CD4-positive, alpha-beta T cell treated with Interleukin-2 at 100 ng/mL for 4 hours (primary cell): ENCODE data around the gene PRSS21.

Experiments used
- DNase-seq: peaks from one replicate; pipeline ENCODE4 v3.0.0-alpha.2; 2020; ENCODE audit warnings: low spot score

Gene PRSS21

DNA sequence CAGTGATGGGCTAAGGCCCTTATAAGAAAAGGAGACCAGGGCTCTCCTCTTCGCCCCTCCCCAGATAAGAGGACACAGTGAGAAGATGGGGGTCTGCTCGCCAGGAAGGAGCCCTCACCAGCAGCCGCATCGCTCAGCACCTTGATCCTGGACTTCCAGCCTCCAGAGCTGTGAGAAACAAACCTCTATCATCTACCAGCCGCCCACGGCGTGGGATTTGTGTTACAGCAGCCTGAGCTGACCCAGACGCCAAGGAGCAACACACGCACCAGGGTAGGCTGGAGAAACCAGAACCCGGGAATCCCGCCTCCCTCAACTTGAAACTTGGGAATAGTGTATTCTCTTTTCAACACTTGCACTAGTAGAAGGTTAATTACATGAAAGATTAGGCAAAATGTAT is 8.9 kb downstream of the PRSS21 start:
- no peak for DNase-seq

DNA sequence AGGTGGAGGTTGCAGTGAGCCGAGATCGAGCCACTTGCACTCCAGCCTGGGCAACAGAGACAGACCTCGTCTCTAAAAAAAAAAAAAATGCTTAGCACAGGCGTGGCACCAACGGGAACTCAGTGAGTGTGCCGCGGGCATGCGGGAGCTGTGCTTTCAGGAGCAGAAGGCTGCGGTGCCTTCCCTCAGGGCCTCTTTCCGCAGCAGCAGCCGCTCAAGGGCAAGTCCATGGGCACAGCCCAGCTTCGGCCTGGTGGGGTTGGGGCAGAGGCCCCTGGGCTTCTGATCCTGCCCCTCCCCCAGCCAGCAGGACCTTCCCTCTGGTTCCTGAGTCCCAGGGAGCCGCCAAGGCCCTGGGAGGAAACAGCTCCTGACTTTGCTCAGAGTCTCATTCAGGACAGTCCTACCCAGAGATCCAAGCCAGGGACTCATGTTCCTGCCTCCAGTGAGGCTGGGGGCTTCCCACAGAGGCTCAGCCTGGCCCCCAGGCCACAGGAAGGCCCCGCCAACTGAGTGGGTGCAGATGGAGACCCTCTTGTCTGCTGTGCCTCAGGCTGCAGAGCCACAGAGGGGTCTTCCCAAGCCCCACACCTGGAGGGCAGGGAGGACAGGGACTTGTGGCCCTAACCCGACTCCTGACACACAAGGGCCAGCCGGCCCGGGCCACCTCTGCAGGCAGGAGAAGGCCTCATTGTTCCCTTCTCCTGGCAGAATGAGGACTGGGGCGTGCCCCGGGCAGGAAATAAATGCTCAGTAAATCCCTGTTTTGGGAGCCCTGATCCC is 9.7 kb downstream of the PRSS21 start:
- no peak for DNase-seq

DNA sequence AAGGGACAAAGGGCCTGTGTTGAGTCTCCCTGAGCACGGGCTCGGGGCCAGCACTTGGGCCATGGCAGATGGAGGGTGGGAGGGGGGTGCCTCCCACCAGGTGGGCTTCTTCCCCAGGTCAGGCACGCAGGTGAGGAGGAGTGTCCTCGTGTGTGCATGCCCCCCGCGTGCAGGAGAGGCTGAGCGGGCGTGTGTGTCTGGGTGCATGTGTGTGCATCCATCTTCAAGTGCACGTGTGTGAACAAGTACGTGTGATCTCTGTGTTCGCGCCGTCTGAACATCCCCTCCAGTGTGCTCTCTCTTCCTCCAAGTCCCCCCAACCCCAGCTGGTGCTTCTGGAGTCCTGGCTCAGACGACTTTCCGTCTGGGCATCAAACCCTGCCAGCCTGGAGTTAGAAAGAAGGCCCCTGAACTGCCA is 10.3 kb downstream of the PRSS21 start:
- no peak for DNase-seq

DNA sequence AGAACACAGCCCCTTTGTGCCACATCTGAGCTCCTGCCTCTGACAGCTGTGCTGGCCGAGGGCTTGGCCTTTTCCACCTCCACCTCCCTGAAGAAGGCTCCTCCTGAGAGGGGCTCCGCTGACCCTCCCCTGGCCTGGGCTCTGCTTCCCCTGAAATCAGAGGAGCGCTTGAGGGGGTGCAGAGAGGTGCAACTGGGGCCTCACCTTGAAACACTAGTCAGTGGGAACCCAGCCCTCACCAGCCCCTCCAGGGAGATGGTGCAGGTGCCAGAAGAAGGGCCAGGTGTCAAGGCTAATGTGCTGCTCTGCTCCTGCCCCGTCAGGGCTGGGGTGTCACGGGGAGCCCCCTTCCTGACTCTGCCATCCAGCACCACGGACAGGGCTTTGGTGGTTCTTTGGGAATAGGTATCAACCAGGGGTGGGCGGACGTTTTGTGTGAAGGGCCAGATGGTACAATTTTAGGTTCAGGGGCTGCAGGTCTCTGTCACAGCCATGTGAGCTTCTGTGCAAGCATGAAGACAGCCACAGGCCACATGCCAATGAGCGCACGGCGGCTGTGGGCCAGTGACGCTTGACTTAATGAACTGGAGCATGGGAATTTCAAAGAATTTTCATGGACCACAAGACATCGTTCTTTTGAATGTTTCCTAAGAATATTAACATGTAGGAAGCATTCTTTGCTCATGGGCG is 10.9 kb downstream of the PRSS21 start:
- DNase-seq = no peak

DNA sequence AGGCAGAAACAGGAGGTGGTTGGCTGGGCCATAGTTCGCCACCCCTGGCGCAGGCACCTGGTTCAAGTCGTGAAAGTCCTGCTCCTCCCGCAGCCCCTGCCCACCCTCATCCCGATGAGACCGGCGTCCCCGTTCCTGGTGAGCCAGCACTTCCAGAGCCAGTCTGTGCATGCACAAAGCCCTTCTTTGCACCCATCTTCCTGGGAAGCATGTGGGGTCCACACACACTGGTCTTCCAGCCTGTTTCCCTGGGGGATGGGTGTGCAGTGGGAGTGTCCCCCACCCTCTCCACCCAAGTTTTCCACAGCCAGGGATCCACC is 11.4 kb downstream of the PRSS21 start:
- DNase-seq = no peak

DNA sequence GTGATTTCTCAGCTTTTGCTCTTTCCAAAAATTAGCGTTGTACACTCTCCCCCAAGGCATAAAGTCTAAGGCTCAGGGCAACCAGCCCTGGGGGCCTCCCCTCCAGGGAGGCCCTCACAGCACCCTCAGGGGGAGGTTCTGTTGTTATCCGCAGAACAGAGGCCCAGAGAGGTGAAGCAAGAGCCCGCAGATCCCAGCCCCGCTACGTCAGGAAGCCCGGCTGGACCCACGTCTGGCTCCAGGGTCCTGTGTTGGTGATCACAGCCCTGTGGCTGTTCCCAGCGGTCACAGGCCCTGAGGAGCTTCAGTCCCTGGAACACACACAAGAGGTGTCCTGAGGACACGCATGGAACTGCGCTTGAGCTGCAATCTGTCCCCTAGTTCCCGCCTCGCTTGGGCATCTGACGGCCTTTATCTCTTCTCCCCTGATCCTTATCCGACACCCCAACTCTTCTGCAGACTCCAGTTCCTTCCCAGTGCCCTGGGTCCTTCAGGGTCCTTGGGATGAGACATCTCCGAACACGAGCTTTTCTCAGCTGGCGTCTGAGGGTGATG is 11.9 kb downstream of the PRSS21 start:
- no peak for DNase-seq

DNA sequence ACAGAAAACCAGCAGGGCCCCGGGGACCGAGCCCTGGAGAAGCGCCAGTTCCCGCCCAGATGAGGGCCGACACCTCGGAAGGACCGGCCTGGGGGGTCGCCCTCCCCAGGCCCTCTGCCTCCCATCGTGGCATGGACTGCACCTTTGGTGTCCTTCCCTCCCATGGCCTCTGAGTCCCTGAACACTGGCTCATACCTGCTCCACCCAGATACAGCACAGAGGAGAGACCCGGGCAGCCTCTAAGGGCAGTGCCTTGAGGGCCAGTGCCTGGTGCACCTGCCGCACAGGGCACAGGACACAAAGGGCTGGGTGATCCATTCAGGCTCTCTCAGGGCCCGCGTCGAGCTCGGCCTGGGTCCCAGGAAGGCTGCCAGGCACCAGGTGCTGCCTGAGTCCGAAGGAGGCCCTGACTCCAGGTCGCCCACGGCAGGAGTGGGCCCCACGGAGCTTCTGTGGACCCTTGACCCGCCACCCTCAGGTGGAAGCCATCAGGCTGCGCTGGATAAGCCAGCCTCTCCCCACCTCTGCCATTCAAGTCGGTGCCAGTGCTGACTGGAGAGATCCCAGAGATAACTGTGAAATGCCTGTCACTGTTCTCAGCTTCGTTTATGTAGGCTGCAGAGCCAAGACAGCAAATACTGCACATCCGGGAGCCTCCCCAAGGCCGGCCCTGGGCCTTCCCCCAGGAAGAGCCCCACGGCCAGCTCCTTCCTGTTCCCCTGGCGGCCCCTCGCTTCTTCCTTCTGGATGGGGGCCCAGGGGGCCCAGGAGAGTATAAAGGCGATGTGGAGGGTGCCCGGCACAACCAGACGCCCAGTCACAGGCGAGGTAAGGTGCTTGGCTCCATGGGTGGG is 12.7 kb downstream of the PRSS21 start, which contains the start of gene ZG16B:
ZG16B (plus strand) TSS at position 803 of the 854 bp plus-strand sequence. CDS start 139 bp downstream, outside the sequence.
- DNase-seq = no peak

DNA sequence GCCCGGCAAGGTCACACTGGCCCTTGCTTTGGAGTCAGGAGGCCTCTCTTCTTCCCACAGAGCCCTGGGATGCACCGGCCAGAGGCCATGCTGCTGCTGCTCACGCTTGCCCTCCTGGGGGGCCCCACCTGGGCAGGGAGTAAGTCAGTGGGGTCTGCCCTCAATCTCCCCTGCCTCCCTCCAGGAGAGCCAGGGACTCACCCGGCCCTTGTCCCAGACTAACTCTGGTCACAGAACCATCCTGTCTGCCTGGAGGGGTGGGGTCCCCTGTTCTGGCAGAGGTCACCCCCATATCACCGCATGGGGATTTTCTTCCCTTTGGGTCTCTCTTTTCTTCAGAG is 13.3 kb downstream of the PRSS21 start:
- DNase-seq = no peak

DNA sequence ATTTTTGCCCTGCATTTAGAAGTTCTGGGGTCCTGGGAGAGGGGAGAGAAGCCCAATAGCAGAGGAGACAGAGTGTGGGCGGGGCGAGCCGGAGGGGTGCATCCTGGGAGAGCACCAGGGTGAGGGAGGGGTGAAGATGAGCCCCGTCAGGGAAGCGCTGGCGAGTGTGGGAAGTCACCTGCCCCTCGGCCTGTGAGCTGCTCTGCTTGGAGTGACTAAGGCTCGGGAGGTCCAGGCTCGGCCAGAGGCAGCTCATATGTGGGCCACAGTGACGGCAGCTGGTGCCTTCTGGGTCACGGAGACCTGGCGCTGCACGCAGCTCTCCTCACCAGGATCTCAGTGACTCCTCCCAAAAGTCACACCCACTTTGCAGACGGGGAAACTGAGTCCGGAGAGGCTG is 14.2 kb downstream of the PRSS21 start:
- no peak for DNase-seq

DNA sequence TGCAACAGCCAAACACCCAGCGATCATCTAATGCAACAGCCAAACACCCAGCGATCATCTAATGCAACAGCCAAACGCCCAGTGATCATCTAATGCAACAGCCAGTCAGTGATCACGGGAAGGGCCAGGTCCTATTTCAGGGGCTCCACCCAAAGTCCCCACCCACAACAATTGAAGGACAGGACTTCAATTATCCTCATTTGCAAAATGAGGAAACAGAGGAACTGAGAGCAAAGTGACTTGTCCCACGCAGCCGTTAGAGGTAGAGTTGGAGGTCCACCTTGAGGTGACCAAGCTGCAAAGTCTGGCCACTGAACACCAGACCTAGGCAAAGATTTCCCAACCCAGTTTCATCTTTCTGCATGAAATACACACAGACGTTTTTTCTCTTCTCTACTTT is 16.7 kb downstream of the PRSS21 start:
- no peak for DNase-seq

DNA sequence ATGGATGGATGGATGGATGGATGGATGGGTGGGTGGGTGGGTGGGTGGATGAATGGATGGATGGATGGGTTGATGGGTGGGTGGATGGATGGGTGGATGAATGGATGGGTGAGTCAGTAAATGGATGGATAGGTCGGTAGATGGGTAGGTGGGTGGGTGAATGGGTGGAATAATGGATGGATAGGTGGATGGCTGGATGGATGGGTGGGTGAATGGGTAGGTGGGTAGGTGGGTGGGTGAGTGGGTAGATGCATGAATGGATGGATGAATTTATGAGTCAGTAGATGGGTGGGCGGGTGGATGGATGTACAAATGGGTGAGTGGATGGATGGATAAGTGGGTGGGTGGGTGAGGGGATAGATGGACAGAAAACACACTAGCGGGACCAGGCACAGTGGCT is 17.9 kb downstream of the PRSS21 start:
- no peak for DNase-seq

DNA sequence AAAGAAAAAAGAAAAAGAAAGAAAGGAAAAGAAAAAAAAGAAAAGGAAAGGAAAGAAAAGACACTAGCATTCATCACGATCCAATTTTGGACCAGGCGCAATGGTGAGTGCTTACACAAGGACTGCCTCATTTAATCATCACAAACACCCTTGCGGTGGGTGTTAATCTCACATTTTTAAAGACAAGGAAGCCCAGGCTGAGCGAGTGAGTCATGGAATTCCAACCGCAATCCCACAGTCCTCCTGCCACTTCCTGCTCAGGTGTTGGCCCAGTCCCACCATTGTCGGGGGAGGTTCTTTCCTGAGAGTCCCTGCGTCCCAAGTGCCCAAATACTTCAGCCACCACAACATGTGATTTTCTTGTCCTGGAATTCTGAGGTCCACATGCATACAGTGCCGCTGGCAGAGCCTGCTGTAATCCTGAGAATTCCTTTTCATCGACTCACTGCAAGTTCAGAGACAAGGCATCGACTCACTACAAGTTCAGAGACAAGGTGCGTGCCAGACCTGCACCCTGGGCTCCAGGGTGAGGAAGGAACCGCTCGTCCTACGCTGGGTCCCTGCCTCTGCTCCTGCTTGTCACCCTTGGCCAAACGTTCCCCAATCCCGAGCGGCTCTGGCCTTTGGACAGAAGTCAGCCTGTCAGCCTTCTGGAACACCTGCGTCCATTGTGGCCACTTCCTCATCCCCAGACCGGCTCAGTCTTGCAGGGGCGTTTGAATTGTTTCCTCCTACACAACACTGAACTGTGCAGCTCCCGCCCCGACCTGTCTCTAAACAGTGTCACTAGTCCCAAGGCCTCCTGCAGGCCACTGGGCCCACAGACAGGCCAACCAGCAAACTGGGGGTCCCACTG is 18.8 kb downstream of the PRSS21 start:
- no peak for DNase-seq

DNA sequence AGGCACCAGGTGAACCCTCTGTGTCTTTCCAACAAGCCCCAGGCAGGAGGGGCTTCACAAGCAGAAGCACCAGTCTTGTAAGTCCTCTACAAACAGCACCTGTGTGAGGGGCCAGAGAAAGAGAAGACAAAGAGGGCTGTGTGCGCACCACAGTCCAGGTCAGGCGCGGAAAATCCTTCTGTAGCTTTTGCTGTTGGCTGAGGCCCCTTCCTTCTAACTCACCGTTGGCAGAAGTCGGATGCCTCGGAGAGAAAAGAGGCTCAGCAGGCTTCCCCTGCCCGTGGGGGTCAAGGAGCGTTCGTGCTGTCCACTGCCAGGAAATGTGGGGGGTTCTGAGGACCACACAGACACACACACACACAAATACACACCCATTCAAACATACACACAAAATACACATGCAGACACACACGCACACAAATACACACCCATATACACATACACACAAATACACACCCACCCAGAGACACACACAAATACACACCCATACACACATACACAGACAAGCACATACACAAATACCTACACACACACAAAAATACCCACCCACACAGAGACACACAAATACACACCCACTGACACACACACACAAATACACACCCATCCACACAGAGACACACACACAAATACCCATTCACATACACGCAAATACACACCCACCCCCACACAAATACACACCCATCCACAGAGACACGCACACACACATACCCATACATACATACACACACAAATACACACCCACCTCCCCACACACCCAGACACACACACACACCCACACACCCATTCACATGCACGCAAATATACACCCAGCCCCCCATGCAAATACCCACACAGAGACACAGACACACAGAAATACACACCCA is 19.8 kb downstream of the PRSS21 start:
- DNase-seq = no peak

DNA sequence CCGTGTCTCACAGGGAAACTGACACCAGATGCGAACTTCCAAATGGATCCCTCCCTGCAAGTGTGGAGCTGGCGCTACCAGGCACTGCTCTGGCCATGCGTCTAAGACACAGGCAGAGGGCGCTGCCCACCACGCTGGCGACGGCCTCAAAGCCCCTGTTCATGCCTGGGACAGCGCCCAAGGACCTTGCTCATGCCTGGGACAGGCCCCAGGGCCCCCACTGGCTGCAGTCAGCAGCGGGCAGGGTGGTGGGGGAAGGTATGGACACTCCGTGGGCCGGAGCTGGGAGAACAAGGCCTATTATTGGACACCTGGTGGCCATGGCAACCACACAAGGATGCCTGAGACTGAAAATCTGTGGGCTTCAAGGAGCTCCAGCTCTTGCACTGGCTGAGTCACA is 21.9 kb downstream of the PRSS21 start:
- peak; percentile 54 for DNase-seq

DNA sequence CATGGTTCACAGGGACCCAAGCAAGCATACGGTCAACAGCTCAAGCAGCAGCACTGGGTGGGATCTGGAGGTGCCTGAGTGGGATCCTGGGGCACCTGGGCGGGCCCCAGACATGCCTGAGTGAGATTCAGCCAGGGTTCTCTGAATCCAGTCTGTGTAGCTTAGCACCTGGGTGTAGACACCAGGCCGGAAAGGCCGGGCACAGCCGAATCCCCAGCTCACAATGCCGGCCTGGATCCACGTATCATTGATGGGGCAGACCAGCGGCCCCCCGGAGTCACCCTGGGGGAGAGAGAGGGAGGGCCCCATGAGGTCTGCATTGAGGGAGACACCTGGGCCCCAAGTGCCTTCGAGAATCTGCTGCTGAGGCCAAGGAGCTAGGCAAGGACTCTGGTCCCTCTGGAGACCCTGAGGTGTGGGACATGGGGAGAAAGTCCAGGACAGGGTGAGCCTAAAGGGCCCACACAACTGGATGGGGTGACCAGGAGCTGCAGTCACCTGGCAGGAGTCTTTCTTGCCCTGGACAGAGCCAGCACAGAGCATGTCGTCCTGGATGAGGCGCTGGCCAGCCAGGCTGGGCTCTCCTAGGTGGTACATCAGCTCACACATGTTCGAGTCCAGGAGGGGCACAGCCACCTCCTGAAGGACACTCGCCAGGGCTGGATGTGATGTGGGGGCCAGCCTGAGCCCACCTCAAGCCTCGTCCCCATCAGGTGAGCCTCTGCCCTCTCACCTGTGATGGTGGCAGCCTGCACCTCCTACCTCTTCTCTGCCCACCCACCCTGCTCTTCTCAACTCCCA is 22.8 kb downstream of the PRSS21 start:
- DNase-seq = no peak

DNA sequence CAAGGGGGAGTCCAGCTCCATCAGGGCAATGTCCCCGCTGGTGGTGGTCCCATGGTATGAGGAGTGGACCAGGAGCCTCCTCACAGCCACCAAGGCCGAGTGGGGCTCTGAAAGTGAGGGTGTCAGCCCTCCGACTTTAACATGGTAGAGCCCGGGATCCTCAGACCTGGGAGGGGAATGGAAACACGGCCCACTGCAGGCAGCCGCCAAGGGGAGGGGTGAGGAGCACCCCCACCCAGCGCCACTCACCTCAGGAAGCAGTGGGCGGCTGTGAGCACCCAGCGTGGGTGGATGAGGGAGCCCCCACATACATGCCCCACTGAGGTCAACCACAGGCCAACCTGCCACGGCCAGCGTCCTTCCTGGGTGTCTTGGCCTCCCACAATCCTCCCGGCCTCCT is 23.9 kb downstream of the PRSS21 start:
- no peak for DNase-seq

DNA sequence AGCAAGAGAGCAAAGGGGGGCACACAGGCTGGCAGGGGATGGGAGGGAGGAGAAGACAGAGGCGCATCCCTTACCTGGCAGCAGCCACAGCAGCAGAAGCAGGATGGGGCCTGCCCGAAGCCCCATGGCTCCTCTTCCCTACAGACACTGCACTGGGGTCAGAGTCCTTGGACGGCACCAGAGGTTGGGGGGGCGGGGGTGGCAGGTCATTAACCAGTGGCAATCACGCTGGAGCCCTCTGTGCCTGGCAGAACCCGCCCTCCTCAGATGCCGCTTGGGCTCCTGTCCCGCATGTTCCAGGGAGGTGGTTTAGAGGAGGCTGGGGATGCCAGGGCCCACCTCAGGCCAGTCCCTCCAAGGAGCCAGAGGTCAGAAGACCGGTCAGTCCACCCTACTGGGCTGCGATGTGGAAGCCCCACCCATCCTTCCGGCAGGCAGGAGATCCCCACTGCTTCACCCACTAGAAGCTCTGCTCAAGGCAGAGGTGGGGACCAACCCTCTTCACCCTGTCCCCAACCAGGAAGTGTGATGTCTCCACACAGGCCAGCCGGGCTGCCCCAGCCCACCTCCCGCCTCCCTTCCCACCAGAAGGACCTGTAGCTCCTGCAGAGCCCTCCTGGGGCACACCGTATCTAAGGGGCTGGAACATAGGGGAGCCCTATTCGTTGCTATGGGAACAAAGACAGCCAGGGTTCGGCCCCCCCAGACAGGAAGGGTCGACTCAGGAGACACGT is 24.7 kb downstream of the PRSS21 start:
- DNase-seq = no peak

DNA sequence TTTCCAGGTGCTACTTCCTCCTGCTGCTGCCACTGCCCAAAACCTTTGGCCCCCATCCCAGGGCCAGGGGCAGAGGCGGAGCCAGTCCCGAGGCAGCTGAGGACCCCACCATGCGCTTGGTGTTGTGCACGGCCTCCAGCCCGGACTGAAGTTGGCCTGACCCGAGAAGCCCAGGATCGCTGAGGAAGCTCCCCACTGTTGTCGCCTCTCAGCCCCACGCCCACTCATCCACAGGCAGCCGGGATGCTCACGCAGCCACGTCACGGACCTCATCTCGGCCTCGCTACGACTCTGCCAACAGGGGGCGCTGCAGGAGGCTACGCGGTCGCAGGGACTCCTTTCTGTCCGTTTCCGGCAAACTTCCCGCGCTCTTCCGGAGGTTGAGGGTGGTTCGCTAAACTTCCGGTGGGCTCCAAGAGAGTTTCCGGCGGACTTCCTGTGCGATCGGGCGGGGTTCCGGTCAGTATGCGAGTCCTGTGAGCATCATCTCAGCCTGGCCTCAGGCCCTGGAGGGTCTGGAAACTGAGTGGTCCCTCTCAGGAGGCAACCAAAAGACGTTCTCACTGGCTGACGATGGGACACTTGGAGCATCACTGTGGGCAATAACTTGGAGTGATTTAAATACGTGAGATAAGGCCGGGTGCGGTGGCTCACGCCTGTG is 25.4 kb downstream of the PRSS21 start:
- peak; percentile 67 for DNase-seq

DNA sequence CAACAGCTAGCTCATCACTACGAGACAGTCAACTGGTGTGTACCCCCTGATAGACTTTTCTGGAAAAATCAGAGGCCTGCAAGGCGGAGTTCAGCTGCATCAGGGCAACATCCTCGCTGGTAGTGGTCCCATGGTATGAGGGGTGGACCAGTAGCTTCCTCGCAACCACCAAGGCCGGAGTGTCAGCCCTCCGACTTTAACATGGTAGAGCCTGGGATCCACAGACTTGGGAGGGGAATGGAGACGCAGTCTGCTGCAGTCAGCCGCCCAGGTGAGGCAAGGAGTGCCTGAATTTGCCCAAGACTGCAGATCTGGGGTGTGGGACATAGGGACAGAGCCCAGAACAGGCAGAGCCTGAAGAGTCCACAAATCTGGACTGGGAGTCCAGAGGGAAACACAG is 26.5 kb downstream of the PRSS21 start:
- DNase-seq = no peak
